A549 (cell line): ENCODE results near the gene PSMD1. TPM values are rescaled to one million over a fixed set of nuclear protein-coding genes. Genes with fewer than 3 reads are reported as not detected.
A peak's percentile ranks its signal among the peaks of the same experiment; 100 is the strongest.

Experiments used
- ATAC-seq, 2 experiments: fragments of 200-7000 bp in 1 of 2; fragments of >200 bp in 1 of 2; cut with Nextera tagmentation in 1 of 2; cut with Tn5 transposase in 1 of 2; 3 replicates each; pipeline versions ENCODE4 v1.8.0 to v1.9.1; 2018 to 2020; ENCODE audit warnings: mild to moderate bottlenecking in 1 of 2, moderate library complexity in 1 of 2
- CTCF ChIA-PET: fragments of 300-600 bp; sonication (Branson Sonifier 250); formaldehyde crosslinking; extraction: SDS; loops from one replicate; lab custom pipeline; 2021; ENCODE audit warnings: antibody characterized with exemption, inconsistent platforms; lab: Yijun Ruan, JAX
- POLR2A ChIA-PET: fragments of 350-600 bp; formaldehyde crosslinking; extraction: SDS; loops from one replicate; lab custom pipeline; 2021; ENCODE audit warnings: antibody characterized with exemption, inconsistent platforms; lab: Yijun Ruan, JAX
- DNase-seq, 2 experiments: peaks; one replicate each; pipeline versions ENCODE4 v3.0.0 to v3.0.0-alpha.2; 2011 to 2016; ENCODE audit warnings: low read depth in 1 of 2, low spot score in 1 of 2
- FAIRE-seq: peaks from 2 replicates; lab custom pipeline; 2011; peaks lifted over from hg19 to GRCh38; lab: Jason Lieb, UNC
- H3K27ac ChIP-seq, 2 experiments: fragments of >200 bp; sonication (Bioruptor Twin); formaldehyde crosslinking; 3 replicates each; pipeline ENCODE4 v1.5.1; 2016 to 2017
- H3K4me1 ChIP-seq: fragments of >200 bp; sonication (Bioruptor Twin); formaldehyde crosslinking; 3 replicates; pipeline ENCODE4 v1.6.1; 2016
- H3K4me2 ChIP-seq: fragments of >200 bp; sonication (Bioruptor Twin); formaldehyde crosslinking; 3 replicates; pipeline ENCODE4 v1.6.1; 2016
- H3K4me3 ChIP-seq: fragments of >200 bp; sonication (Bioruptor Twin); formaldehyde crosslinking; 3 replicates; pipeline ENCODE4 v1.5.1; 2016
- H3K9me3 ChIP-seq: fragments of >200 bp; sonication (Bioruptor Twin); formaldehyde crosslinking; 3 replicates; pipeline ENCODE4 v1.6.1; 2016
- CHD2 ChIP-seq: fragments of 150-350 bp; IDR thresholded peaks from 2 replicates; pipeline ENCODE4 v1.6.1; 2014; ENCODE audit warnings: low read length; ENCODE audit not compliant: partially characterized antibody
- EHMT2 ChIP-seq: fragments of 200-600 bp; sonication (generic); IDR thresholded peaks from 2 replicates; pipeline ENCODE4 v1.6.1; 2016; ENCODE audit warnings: antibody characterized with exemption, low read depth, mild to moderate bottlenecking, moderate library complexity
- EP300 ChIP-seq, 2 experiments: fragments of >200 bp; sonication (Bioruptor Twin); formaldehyde crosslinking; IDR thresholded peaks; 2 replicates in 1 of 2; 3 replicates in 1 of 2; pipeline ENCODE4 v1.6.1; 2016 to 2017
- FOSB ChIP-seq: fragments of 250-450 bp; sonication (Bioruptor Pico); IDR thresholded peaks from 2 replicates; pipeline ENCODE4 v1.5.0; 2020; ENCODE audit warnings: mild to moderate bottlenecking, moderate library complexity
- HOXA7 ChIP-seq: fragments of 250-450 bp; sonication (Bioruptor Pico); IDR thresholded peaks from 2 replicates; pipeline ENCODE4 v1.5.0; 2020; ENCODE audit warnings: mild to moderate bottlenecking, moderate library complexity
- JUNB ChIP-seq: fragments of >200 bp; sonication (Bioruptor Twin); formaldehyde crosslinking; IDR thresholded peaks from 2 replicates; pipeline ENCODE4 v1.6.1; 2016
- KDM1A ChIP-seq: fragments of 200-600 bp; sonication (generic); IDR thresholded peaks from 2 replicates; pipeline ENCODE4 v1.6.1; 2016; ENCODE audit warnings: low read depth, mild to moderate bottlenecking
- MAZ ChIP-seq: fragments of 150-350 bp; IDR thresholded peaks from 2 replicates; pipeline ENCODE4 v1.6.1; 2014; ENCODE audit warnings: antibody characterized with exemption, low read depth, low read length, borderline replicate concordance
- NFE2L2 ChIP-seq: fragments of 150-350 bp; conservative IDR thresholded peaks from 2 replicates; pipeline ENCODE4 v1.6.1; 2014; ENCODE audit warnings: low read length
- NR3C1 ChIP-seq: fragments of >200 bp; sonication (Bioruptor Twin); formaldehyde crosslinking; IDR thresholded peaks from 3 replicates; pipeline ENCODE4 v1.6.1; 2017
- PHF8 ChIP-seq: fragments of 200-600 bp; sonication (generic); IDR thresholded peaks from 2 replicates; pipeline ENCODE4 v1.6.1; 2016; ENCODE audit warnings: low read depth, mild to moderate bottlenecking, antibody characterized with exemption, moderate library complexity, borderline replicate concordance
- POLR2A ChIP-seq: IDR thresholded peaks from 2 replicates; pipeline ENCODE4 v1.6.1; 2012; ENCODE audit warnings: mild to moderate bottlenecking, low read length
- POLR2AphosphoS2 ChIP-seq: conservative IDR thresholded peaks from 2 replicates; pipeline ENCODE4 v1.6.1; 2012; ENCODE audit warnings: low read length, improper control_type of control experiment, inconsistent platforms
- RARB ChIP-seq: fragments of 250-450 bp; sonication (Bioruptor Pico); IDR thresholded peaks from 2 replicates; pipeline ENCODE4 v1.8.0; 2021; ENCODE audit warnings: mild to moderate bottlenecking, moderate library complexity
- RFX5 ChIP-seq: fragments of 450-650 bp; IDR thresholded peaks from 2 replicates; pipeline ENCODE4 v1.7.1; 2014; ENCODE audit warnings: antibody characterized with exemption, mild to moderate bottlenecking, moderate library complexity
- RNF2 ChIP-seq: fragments of 200-600 bp; sonication (generic); IDR thresholded peaks from 2 replicates; pipeline ENCODE4 v1.6.1; 2016; ENCODE audit warnings: low read depth, mild to moderate bottlenecking, antibody characterized with exemption, moderate library complexity, borderline replicate concordance
- SMC3 ChIP-seq: fragments of >200 bp; sonication (Bioruptor Twin); formaldehyde crosslinking; IDR thresholded peaks from 3 replicates; pipeline ENCODE4 v1.6.1; 2018; ENCODE audit warnings: inconsistent platforms
- ZSCAN20 ChIP-seq: fragments of 250-450 bp; sonication (Bioruptor Pico); IDR thresholded peaks from 2 replicates; pipeline ENCODE4 v1.8.0; 2022; ENCODE audit warnings: mild to moderate bottlenecking, moderate library complexity
- WGBS: methylation state at CpG from one replicate; pipeline ENCODE4 v1.1.6; 2017; ENCODE audit errors: missing lambda C conversion rate; 5-methylcytosine and 5-hydroxymethylcytosine counted together
- polyA plus RNA-seq, 4 experiments: library from polyadenylated mRNA; depleted of rRNA in 3 of 4; stranded (reverse); fragments of >200 nt; fragmentation: RNase III in 1 of 4; extraction: RNeasy Plus Mini Kit Qiagen cat#74134 plus additional on column Dnase treatment in 1 of 4; gene quantifications; 2 replicates in 3 of 4; 3 replicates in 1 of 4; pipeline ENCODE4 v1.2.3, GENCODE V29; 2011 to 2017
- TF ChIP-seq, protein P1 (sequence below): fragments of >200 bp; sonication (Bioruptor Twin); formaldehyde crosslinking; IDR thresholded peaks from 3 replicates; pipeline ENCODE4 v1.6.1; 2016
- TF ChIP-seq, protein P2 (sequence below): IDR thresholded peaks from 2 replicates; pipeline ENCODE4 v1.6.1; 2012
- TF ChIP-seq, protein P3 (sequence below): IDR thresholded peaks from 2 replicates; pipeline ENCODE4 v1.6.1; 2012
- TF ChIP-seq, protein P4 (sequence below): fragments of 200-600 bp; sonication (generic); IDR thresholded peaks from 2 replicates; pipeline ENCODE4 v1.6.1; 2016; ENCODE audit warnings: antibody characterized with exemption, mild to moderate bottlenecking, moderate library complexity
- TF ChIP-seq, protein P5 (sequence below): fragments of 250-450 bp; sonication (Bioruptor Pico); IDR thresholded peaks from 2 replicates; pipeline ENCODE4 v1.5.0; 2021; ENCODE audit warnings: mild to moderate bottlenecking, moderate library complexity, borderline replicate concordance

Gene PSMD1
- polyA plus RNA-seq, 2 of the 4 experiments (the other 2 are of a cell fraction), result 122 to 248 TPM

DNA sequence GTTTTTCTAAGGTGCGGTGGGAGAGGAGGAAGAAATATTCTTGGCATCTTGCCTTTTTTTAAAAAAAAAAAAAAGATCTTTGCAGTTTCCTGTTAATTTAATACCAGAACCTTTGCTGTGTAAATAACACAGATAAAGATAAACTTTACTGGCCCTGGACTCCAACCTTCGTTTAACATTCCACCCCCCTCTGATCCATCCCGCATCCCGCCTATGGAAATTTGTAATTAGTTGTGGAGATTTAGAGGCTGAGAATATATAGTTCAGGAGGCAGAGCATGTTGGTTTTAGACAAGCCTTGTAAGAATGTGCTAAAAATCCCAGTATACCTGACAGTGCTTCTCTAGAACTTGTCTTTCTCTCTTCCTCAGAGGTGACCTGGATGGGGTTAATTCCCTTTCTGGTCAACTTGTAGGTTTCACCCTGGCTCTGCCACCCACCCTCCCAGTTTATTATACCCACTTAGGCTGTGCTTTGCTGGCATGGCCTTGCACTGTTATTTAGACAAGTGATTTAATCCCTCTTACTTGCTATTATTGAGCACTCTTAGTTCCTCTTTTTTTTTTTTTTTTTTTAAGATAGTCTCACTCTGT lies 22.3 kb upstream of the PSMD1 start:
- Histone ChIP-seq H3K9me3 (no peaks in the 10 kb centered on the region), H3K27ac (peak overlapping the region in 1 of 2 experiments; percentile 52; a peak in 1 of 6 replicates), H3K4me1 (peaks cover 27% of the 10 kb centered on the region), H3K4me3 (no peak overlapping the region)
- FAIRE-seq (no peak), DNase-seq (no peak), ATAC-seq (no peak; a peak in 1 of 6 replicates)
- ChIA-PET CTCF (interaction anchor here (0.9 to 4.6 kb wide), 5 partner anchors 17 to 47 kb away, joined by 3 to 17 read pairs (median 7); no protein-coding TSS in a partner anchor), POLR2A (no interaction called here)
- WGBS, result 8% methylated on average over 4 of the region's 4 CpGs
- TF ChIP-seq POLR2A, result no peak
- TF ChIP-seq, protein P1, sequence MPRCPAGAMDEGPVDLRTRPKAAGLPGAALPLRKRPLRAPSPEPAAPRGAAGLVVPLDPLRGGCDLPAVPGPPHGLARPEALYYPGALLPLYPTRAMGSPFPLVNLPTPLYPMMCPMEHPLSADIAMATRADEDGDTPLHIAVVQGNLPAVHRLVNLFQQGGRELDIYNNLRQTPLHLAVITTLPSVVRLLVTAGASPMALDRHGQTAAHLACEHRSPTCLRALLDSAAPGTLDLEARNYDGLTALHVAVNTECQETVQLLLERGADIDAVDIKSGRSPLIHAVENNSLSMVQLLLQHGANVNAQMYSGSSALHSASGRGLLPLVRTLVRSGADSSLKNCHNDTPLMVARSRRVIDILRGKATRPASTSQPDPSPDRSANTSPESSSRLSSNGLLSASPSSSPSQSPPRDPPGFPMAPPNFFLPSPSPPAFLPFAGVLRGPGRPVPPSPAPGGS, result no peak
- no peak for TF ChIP-seq KDM1A
- no peak for TF ChIP-seq EP300 (IDR thresholded peaks at IDR 0.05)
- TF ChIP-seq CHD2, result no peak
- no peak for TF ChIP-seq ZSCAN20
- TF ChIP-seq FOSB, result no peak
- TF ChIP-seq NFE2L2, result no peak
- TF ChIP-seq, protein P2, sequence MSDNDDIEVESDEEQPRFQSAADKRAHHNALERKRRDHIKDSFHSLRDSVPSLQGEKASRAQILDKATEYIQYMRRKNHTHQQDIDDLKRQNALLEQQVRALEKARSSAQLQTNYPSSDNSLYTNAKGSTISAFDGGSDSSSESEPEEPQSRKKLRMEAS, result no peak
- TF ChIP-seq, protein P3, sequence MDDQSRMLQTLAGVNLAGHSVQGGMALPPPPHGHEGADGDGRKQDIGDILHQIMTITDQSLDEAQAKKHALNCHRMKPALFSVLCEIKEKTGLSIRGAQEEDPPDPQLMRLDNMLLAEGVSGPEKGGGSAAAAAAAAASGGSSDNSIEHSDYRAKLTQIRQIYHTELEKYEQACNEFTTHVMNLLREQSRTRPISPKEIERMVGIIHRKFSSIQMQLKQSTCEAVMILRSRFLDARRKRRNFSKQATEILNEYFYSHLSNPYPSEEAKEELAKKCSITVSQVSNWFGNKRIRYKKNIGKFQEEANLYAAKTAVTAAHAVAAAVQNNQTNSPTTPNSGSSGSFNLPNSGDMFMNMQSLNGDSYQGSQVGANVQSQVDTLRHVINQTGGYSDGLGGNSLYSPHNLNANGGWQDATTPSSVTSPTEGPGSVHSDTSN, result no peak
- no peak for TF ChIP-seq SMC3
- TF ChIP-seq, all 56 proteins: peak for 0
- peak overlapping the region; percentile 59 for H3K4me2 ChIP-seq

DNA sequence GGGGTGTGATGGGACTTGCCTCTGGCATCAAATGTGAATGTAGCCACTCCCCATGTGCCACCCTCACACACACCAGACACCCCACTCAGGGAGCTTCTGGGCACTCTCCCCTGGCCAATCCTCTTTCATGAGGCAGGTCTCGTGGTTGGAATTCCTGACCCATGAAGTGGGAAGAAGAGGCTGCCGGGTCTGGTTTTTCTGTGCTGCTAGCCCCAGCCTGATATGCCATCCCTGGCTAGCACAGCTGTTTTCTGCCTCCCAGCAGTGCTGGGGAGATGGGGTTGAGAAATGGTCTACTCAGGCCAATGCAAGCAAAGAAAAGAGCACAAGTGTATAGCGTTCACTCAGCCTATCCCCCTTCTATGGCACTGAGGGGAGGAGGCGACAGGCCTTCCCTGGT lies 20.5 kb upstream of the PSMD1 start:
- ATAC-seq, result no peak
- no peak overlapping the region for H3K27ac ChIP-seq
- no peak overlapping the region for H3K4me2 ChIP-seq
- no peaks in the 10 kb centered on the region for H3K9me3 ChIP-seq
- DNase-seq, result no peak
- CTCF ChIA-PET, result interaction anchor here (0.6 to 2.0 kb wide), 5 partner anchors 12 to 1064 kb away, joined by 3 to 9 read pairs (median 5); no protein-coding TSS in a partner anchor
- no peak overlapping the region for H3K4me3 ChIP-seq
- H3K4me1 ChIP-seq, result peaks cover 27% of the 10 kb centered on the region
- POLR2A ChIA-PET, result no interaction called here
- whole genome bisulfite sequencing, result 85% methylated on average over 4 of the region's 4 CpGs
- FAIRE-seq, result no peak
- TF ChIP-seq ZSCAN20 (no peak), NFE2L2 (no peak), SMC3 (no peak), POLR2A (no peak), RNF2 (no peak), HOXA7 (CRISPR knock-in tag) (no peak), JUNB (no peak), POLR2AphosphoS2 (no peak), PHF8 (no peak), NR3C1 (no peak), MAZ (no peak), RARB (CRISPR knock-in tag) (no peak), RFX5 (no peak), EHMT2 (no peak)
- TF ChIP-seq, protein P4, sequence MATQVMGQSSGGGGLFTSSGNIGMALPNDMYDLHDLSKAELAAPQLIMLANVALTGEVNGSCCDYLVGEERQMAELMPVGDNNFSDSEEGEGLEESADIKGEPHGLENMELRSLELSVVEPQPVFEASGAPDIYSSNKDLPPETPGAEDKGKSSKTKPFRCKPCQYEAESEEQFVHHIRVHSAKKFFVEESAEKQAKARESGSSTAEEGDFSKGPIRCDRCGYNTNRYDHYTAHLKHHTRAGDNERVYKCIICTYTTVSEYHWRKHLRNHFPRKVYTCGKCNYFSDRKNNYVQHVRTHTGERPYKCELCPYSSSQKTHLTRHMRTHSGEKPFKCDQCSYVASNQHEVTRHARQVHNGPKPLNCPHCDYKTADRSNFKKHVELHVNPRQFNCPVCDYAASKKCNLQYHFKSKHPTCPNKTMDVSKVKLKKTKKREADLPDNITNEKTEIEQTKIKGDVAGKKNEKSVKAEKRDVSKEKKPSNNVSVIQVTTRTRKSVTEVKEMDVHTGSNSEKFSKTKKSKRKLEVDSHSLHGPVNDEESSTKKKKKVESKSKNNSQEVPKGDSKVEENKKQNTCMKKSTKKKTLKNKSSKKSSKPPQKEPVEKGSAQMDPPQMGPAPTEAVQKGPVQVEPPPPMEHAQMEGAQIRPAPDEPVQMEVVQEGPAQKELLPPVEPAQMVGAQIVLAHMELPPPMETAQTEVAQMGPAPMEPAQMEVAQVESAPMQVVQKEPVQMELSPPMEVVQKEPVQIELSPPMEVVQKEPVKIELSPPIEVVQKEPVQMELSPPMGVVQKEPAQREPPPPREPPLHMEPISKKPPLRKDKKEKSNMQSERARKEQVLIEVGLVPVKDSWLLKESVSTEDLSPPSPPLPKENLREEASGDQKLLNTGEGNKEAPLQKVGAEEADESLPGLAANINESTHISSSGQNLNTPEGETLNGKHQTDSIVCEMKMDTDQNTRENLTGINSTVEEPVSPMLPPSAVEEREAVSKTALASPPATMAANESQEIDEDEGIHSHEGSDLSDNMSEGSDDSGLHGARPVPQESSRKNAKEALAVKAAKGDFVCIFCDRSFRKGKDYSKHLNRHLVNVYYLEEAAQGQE, result no peak
- TF ChIP-seq, protein P5, sequence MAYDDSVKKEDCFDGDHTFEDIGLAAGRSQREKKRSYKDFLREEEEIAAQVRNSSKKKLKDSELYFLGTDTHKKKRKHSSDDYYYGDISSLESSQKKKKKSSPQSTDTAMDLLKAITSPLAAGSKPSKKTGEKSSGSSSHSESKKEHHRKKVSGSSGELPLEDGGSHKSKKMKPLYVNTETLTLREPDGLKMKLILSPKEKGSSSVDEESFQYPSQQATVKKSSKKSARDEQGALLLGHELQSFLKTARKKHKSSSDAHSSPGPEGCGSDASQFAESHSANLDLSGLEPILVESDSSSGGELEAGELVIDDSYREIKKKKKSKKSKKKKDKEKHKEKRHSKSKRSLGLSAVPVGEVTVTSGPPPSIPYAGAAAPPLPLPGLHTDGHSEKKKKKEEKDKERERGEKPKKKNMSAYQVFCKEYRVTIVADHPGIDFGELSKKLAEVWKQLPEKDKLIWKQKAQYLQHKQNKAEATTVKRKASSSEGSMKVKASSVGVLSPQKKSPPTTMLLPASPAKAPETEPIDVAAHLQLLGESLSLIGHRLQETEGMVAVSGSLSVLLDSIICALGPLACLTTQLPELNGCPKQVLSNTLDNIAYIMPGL (CRISPR knock-in tag), result no peak
